PC-3 (cell line): Measurements from ENCODE around the gene PCDH9.

Experiments
- EZH2 ChIP-seq: fragments of 300-600 bp; sonication (generic); IDR thresholded peaks from one replicate; pipeline ENCODE4 v1.6.1; 2017; ENCODE audit warnings: antibody characterized with exemption, mild to moderate bottlenecking, low read length; ENCODE audit not compliant: unreplicated experiment
- EZH2phosphoT487 ChIP-seq: fragments of 300-600 bp; sonication (generic); IDR thresholded peaks from 2 replicates; pipeline ENCODE4 v1.6.1; 2018; ENCODE audit warnings: mild to moderate bottlenecking, antibody characterized with exemption, low read length, borderline replicate concordance
- TF ChIP-seq, protein P1 (sequence below): fragments of 300-600 bp; sonication (generic); conservative IDR thresholded peaks from 2 replicates; pipeline ENCODE4 v1.5.1; 2017; ENCODE audit warnings: antibody characterized with exemption, low read depth, mild to moderate bottlenecking, low read length

DNA sequence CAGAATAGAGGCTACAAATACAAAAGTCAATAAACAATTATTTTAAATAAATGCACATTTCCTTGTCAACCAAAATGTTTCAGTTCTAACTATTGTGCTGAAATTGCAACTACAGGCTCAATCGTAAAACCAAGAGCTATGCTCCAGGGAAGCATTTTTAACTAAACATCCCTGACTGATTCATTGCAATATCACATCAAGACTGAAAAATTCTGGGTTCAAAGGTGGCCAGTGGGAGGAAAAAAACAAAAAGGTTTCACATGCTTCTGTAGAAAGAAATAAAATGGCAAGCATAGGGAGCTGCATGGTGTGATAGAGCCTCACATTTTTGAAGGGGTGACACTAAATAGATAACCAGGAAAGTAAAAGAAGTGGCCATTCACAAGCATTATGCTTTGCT, 862.8 kb downstream of the PCDH9 start:
- TF ChIP-seq, protein P1, sequence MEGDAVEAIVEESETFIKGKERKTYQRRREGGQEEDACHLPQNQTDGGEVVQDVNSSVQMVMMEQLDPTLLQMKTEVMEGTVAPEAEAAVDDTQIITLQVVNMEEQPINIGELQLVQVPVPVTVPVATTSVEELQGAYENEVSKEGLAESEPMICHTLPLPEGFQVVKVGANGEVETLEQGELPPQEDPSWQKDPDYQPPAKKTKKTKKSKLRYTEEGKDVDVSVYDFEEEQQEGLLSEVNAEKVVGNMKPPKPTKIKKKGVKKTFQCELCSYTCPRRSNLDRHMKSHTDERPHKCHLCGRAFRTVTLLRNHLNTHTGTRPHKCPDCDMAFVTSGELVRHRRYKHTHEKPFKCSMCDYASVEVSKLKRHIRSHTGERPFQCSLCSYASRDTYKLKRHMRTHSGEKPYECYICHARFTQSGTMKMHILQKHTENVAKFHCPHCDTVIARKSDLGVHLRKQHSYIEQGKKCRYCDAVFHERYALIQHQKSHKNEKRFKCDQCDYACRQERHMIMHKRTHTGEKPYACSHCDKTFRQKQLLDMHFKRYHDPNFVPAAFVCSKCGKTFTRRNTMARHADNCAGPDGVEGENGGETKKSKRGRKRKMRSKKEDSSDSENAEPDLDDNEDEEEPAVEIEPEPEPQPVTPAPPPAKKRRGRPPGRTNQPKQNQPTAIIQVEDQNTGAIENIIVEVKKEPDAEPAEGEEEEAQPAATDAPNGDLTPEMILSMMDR: no peak
- no peak for TF ChIP-seq EZH2
- TF ChIP-seq EZH2phosphoT487: no peak
